ACC112 (cell line): ENCODE data around the gene UBE2J2.
"Not testable (repeated sequence)": the region's sequence is repeated elsewhere in the genome, so short reads cannot be mapped to it uniquely, and the experiment has no call there.

Experiments
- H2AFZ ChIP-seq: fragments of 200-600 bp; sonication (generic); one replicate; pipeline ENCODE4 v1.6.0; 2017; ENCODE audit warnings: antibody characterized with exemption, low read length; ENCODE audit not compliant: unreplicated experiment
- H3K27ac ChIP-seq: fragments of 200-600 bp; sonication (generic); 2 replicates; pipeline ENCODE4 v1.5.1; 2014; ENCODE audit warnings: low read depth, mild to moderate bottlenecking, antibody characterized with exemption, low read length, moderate library complexity
- H3K27me3 ChIP-seq: fragments of 200-600 bp; sonication (generic); 2 replicates; pipeline ENCODE4 v1.6.1; 2014; ENCODE audit warnings: mild to moderate bottlenecking, antibody characterized with exemption, low read length, moderate library complexity, mixed read lengths; ENCODE audit not compliant: insufficient read depth
- H3K36me3 ChIP-seq: fragments of 200-600 bp; sonication (generic); 2 replicates; pipeline ENCODE4 v1.6.1; 2016; ENCODE audit warnings: mild to moderate bottlenecking, antibody characterized with exemption, low read length, moderate library complexity, mixed read lengths; ENCODE audit not compliant: insufficient read depth
- H3K4me1 ChIP-seq: fragments of 200-600 bp; sonication (generic); one replicate; pipeline ENCODE4 v1.6.1; 2016; ENCODE audit warnings: low read length, mixed read lengths; ENCODE audit not compliant: insufficient read depth, unreplicated experiment, control insufficient read depth
- H3K4me3 ChIP-seq: fragments of 200-600 bp; sonication (generic); 2 replicates; pipeline ENCODE4 v1.5.1; 2014; ENCODE audit warnings: mild to moderate bottlenecking, low read depth, low read length
- H3K79me2 ChIP-seq: fragments of 200-600 bp; sonication (generic); one replicate; pipeline ENCODE4 v1.6.0; 2016; ENCODE audit warnings: low read length; ENCODE audit not compliant: control insufficient read depth, unreplicated experiment, insufficient read depth

UBE2J2 gene

DNA sequence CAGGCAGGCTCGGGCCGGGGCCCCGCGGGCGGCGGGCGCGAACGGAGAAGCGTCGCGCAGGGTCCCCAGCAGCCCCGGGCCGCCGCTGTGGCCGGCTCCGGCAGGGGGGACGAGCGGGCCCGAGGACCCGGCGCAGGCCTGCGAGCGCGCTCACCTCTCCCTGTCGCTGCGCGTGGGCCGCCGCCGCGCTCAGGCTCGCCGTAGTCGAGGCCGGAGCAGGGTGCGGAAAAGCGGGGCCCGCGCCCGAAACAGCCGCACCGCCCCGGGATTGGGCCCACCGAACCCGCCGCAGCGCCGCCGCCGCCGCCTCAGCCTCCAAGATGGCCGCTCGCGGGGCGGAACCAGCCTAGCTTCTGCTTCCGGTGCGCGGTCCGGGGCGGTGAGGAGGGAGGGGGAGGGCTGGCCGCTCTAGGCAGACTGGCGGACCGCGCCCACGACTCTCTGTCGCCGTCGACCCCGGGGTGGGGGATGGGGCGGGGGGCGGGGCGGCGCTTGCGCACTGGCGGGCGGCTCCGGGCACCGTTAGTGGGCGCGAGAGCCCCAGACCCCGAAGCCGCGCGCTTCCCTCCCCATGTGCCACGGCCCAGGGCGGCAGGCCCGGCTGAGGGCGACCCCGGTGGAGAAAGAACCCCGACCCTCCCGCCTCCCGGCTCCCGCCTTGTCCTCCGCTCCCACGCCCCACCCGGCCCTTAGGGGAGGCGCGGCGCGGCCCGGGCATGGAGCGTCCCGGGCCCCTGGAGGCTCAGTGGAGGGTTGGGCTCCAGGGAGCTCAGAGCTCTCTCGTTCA lies at the start of gene UBE2J2:
Gene UBE2J2, minus strand, starts transcription at position 343 of the 787 bp plus-strand sequence. CDS start 5,862 bp downstream, outside the sequence.
- peak within 1 kb of the TSS; percentile 72 for H3K27ac ChIP-seq
- H3K36me3 ChIP-seq = no peaks in the 10 kb centered on the region
- peaks cover 43% of the 10 kb centered on the region for H3K79me2 ChIP-seq
- peak within 1 kb of the TSS; percentile 83 for H3K4me3 ChIP-seq
- no peaks in the 10 kb centered on the region for H3K27me3 ChIP-seq
- peaks cover 28% of the 10 kb centered on the region for H3K4me1 ChIP-seq
- peak within 1 kb of the TSS; percentile 80 for H2AFZ ChIP-seq

DNA sequence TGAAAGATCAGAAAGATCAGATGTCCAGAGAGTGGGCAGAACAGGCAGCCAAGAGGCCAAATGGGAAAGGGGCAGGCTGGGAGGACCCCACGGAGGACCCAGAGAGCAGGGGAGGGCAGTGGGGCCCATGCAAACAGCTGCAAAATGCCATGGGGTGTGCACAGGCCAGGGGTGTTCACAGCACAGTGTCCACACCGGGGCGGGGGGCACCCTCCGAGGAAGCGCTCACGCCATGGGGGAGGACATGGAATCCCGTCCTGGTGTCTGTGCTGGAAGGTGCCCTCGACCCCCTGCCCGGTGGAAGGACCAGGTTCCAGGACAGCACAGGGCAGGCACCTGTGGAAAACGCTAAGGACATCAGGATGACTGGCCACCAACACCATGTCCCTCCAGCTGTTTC lies 49.3 kb upstream of the UBE2J2 start:
- H3K4me3 ChIP-seq = peak overlapping the region; percentile 68
- H3K36me3 ChIP-seq = no peaks in the 10 kb centered on the region
- H3K27ac ChIP-seq = no peak overlapping the region
- H3K4me1 ChIP-seq = peaks cover 39% of the 10 kb centered on the region
- H3K27me3 ChIP-seq = no peaks in the 10 kb centered on the region
- no peak overlapping the region for H2AFZ ChIP-seq
- peaks cover 63% of the 10 kb centered on the region for H3K79me2 ChIP-seq

DNA sequence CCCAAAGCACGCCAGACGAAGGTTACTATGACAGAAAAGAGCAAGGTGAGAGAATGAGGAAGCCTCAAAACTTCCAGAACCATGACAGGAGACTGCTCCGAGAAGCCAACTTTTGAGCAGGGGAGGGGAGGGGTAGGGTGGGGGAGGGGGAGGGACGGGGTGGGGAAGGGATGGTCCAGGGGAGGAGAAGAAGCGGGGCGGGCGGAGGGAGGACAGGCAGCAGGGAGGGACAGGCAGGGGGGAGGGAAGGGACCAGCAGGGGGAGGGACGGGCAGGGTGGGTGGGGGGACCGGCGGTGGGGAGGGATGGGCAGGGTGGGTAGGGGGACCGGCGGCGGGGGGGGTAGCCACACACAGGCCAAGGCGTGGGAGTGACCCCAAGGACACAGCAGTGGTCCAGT lies 48.8 kb upstream of the UBE2J2 start:
- no peaks in the 10 kb centered on the region for H3K27me3 ChIP-seq
- H2AFZ ChIP-seq = no peak overlapping the region
- peaks cover 41% of the 10 kb centered on the region for H3K4me1 ChIP-seq
- no peaks in the 10 kb centered on the region for H3K36me3 ChIP-seq
- H3K4me3 ChIP-seq = no peak overlapping the region
- no peak overlapping the region for H3K27ac ChIP-seq
- H3K79me2 ChIP-seq = peaks cover 63% of the 10 kb centered on the region

DNA sequence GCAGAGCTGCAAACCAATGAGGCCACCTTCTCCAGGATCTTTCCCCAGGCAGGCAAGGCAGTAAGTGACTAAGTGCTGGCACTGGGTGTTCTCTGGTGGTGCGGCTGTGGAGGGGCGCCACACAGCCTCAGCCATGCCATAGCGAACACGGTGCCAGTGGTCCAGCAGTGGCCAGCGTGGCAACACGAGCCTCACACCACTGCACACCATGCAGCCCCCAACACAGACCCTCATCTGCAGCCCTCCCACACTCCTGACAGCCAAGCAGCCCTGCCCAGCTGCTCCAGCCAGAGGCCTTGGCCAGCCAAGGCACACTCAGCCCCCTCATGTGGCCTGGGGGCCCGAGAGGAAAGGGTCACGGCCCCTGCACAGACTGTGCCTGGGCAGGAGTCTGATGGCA lies 47.8 kb upstream of the UBE2J2 start:
- Histone ChIP-seq H3K27ac (no peak overlapping the region; the same call in 1 of the 2 replicates), H2AFZ (no peak overlapping the region), H3K4me1 (peaks cover 41% of the 10 kb centered on the region), H3K27me3 (no peaks in the 10 kb centered on the region), H3K36me3 (no peaks in the 10 kb centered on the region), H3K79me2 (peaks cover 63% of the 10 kb centered on the region), H3K4me3 (no peak overlapping the region; the same call in 1 of the 2 replicates)

DNA sequence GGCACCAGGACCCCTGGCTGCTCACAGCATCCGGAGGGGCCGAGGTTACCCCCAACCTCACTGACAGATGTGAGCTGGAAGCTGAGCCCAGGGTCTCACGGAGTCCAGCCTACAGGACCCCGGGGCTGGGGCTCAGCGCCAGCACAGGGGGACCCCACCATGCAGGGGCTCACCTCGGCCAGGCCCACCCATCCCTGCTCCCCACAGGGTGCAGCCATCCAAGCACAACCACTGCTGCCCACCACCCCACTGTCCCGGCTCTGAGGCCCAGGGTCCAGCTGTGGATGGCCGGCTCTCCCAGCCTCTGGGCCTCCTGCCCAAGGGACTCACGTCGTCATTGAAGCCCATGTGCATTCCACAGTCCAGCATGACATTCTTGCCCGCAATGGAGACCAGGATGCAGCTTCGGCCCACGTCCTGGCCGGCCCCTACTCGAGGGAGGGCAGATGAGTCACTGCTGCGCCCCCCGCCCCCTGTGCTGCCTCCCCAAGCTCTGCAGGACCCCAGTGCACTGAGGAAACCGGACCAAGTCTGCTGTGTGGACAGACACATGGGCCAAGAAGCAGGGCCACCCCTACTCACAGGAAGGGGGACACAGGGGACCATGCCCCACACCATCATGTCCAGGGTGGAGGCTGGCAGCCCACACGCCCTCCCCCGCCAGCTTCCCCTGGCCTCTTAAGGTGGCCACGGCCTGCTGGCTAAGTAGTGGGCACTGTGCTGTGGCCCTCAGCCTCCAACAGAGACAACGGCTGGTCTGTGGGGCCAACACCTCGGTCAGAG lies 47.2 kb upstream of the UBE2J2 start:
- Histone ChIP-seq H3K36me3 (no peaks in the 10 kb centered on the region), H3K79me2 (peaks cover 60% of the 10 kb centered on the region), H3K4me3 (no peak overlapping the region), H3K4me1 (peaks cover 38% of the 10 kb centered on the region), H2AFZ (no peak overlapping the region), H3K27ac (no peak overlapping the region; the same call in 1 of the 2 replicates), H3K27me3 (no peaks in the 10 kb centered on the region)

DNA sequence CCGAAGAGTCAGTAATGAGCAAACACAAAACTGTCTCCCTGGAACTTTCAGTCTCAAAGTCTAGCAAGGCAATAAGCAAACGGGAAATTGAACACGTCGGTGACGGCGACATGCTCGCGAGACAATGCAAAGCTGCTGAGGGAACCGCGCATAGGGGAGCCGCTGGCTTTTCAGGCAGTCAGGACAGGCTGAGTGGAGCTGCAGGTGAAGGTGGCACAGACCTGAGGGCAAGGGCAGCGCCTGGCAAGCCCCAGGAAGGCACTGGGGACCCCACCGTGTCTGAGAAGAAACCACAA lies 45.9 kb upstream of the UBE2J2 start:
- Histone ChIP-seq H3K79me2 (peaks cover 52% of the 10 kb centered on the region), H3K36me3 (0 out of 2 replicates have a peak, but pooled peaks cover 4% of the 10 kb centered on the region), H3K4me3 (no peak overlapping the region), H3K27ac (no peak overlapping the region), H2AFZ (no peak overlapping the region), H3K27me3 (no peaks in the 10 kb centered on the region), H3K4me1 (peaks cover 34% of the 10 kb centered on the region)

DNA sequence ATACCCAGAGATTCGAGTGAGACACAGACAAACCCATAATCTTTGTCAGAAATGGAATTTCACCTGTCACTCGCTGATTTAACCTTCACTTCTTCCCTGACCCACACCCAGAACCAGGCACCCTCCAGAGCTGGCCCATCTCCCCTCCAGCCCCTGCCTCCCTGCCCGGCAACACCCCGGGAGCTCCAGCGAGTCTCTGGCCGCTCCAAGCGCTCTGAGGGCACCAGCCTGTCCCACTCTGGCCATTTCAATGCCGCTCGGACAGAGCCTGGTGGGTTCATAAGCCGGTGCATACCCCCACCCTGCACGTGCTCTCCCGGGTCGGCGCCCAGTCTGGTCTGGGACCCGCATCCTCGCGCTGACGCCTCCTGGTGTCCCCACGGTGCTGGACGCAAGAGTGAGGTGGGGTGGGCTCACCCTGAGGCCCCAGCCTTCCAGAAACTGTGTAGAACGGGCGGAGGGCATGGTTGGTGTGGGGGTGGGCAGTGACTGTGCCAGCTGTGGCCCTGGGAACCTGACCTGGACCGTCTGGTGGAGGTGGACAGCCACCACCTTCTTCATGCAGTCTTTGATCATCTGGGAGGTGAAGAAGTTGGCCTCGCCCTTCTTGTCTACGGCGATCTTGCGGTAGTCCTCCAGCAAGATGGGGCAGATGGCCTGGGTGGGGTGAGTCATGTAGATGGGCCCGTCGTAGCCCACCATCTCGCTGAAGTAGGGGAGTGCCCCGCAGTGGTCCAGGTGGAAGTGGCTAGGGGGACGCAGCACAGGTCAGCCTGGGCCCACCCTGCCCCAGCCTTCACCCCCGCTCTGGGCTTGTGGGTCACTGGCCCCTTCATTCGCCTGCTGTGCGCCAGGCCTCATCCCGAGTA lies 45.4 kb upstream of the UBE2J2 start:
- 0 out of 2 replicates have a peak, but pooled peaks cover 4% of the 10 kb centered on the region for H3K36me3 ChIP-seq
- H3K27ac ChIP-seq = peak overlapping the region; percentile 82
- H3K4me3 ChIP-seq = no peak overlapping the region
- no peak overlapping the region for H2AFZ ChIP-seq
- peaks cover 34% of the 10 kb centered on the region for H3K4me1 ChIP-seq
- H3K79me2 ChIP-seq = peaks cover 50% of the 10 kb centered on the region
- no peaks in the 10 kb centered on the region for H3K27me3 ChIP-seq

DNA sequence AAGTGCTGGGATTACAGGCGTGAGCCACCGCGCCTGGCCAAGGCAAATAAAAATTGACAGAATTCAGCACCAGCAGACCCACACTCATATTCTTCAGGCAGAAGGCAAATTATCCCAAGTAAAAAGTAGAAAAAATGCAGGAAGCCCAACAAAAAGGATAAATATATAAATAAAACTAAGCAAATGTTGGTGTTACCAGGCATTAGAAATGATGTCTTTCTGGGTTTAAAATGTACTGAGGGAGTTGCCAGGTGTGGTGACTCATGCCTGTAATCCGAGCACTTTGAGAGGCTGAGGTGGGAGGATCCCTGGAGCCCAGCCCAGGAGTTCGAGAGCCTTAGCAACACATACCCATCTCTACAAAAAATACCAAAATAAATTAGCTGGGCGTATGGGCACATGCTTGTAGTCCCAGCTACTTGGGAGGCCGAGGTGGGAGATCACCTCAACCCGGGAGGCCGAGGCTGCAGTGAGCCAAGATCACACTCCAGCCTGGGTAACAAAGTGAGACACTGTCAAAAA lies 44.5 kb upstream of the UBE2J2 start:
- Histone ChIP-seq H3K36me3 (peaks cover 9% of the 10 kb centered on the region; the same call in 1 of the 2 replicates), H2AFZ (no peak overlapping the region), H3K27ac (peak overlapping the region; percentile 82), H3K4me3 (no peak overlapping the region), H3K79me2 (peaks cover 47% of the 10 kb centered on the region), H3K27me3 (no peaks in the 10 kb centered on the region), H3K4me1 (peaks cover 30% of the 10 kb centered on the region)

DNA sequence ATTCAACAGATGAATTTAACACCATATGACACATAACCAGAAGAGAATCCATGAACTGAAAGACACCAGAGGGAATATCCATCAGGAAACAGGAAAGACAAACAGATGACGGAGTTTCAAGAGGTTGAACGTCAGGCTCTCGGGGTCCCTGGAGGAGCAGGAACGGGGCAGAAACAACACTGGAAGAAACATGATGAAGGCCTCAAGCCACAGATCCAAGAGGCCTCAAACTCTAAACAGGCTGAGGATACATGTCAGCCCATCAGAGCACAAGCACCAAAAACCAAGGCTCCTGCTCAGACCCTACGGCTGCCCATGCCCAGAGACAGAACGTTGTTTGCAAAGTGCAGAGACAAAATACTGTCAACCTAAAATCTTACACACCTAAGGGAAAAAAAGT lies 43.8 kb upstream of the UBE2J2 start:
- H3K4me1 ChIP-seq = peaks cover 25% of the 10 kb centered on the region
- H3K27me3 ChIP-seq = no peaks in the 10 kb centered on the region
- H2AFZ ChIP-seq = no peak overlapping the region
- H3K79me2 ChIP-seq = peaks cover 41% of the 10 kb centered on the region
- H3K27ac ChIP-seq = peak overlapping the region; percentile 82
- H3K4me3 ChIP-seq = no peak overlapping the region
- peaks cover 10% of the 10 kb centered on the region; the same call in 1 of the 2 replicates for H3K36me3 ChIP-seq

DNA sequence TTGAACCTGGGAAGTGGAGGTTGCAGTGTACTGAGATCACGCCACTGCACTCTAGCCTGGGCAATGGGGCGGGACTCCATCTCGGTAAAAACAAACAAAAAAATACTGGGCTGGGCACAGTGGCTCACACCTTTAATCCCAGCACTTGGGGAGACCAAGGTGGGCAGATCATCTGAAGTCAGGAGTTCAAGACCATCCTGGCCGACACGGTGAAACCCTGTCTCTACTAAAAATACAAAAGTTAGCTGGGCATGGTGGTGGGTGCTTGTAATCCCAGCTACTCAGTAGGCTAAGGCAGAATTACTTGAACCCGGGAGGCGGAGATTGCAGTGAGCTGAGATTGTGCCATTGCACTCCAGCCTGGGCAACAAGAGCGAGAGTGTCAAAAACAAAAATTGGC lies 42.5 kb upstream of the UBE2J2 start:
- H3K27me3 ChIP-seq, H2AFZ ChIP-seq, H3K27ac ChIP-seq, H3K4me3 ChIP-seq: not testable (repeated sequence)
- Histone ChIP-seq H3K36me3 (peaks cover 14% of the 10 kb centered on the region; the same call in 1 of the 2 replicates), H3K79me2 (peaks cover 30% of the 10 kb centered on the region), H3K4me1 (peaks cover 16% of the 10 kb centered on the region)
